Upper lobe of right lung (tissue), 1 donor: ENCODE measurements around the gene OTOF. TPM values are rescaled to one million over a fixed set of nuclear protein-coding genes. Genes with fewer than 3 reads are reported as not detected.

Experiments used
- ATAC-seq: fragments of 200-7000 bp; cut with Tn5 transposase; one replicate; pipeline ENCODE4 v1.9.1; 2020; ENCODE audit warnings: mild to moderate bottlenecking, moderate library complexity
- DNase-seq: peaks from one replicate; pipeline ENCODE4 v3.0.0-alpha.2; 2020
- H3K27ac ChIP-seq: fragments of 200-600 bp; one replicate; pipeline ENCODE4 v1.8.0; 2022
- H3K27me3 ChIP-seq: fragments of 200-600 bp; one replicate; pipeline ENCODE4 v1.8.0; 2022; ENCODE audit warnings: mild to moderate bottlenecking
- H3K36me3 ChIP-seq: fragments of 200-600 bp; one replicate; pipeline ENCODE4 v1.8.0; 2022
- H3K4me1 ChIP-seq: fragments of 200-600 bp; one replicate; pipeline ENCODE4 v1.8.0; 2022
- H3K4me3 ChIP-seq: fragments of 200-600 bp; one replicate; pipeline ENCODE4 v1.8.0; 2022; ENCODE audit warnings: mild to moderate bottlenecking
- H3K9me3 ChIP-seq: fragments of 200-600 bp; one replicate; pipeline ENCODE4 v1.8.0; 2022
- intact Hi-C: fragments of 100-400 bp; cut with DNase I; formaldehyde crosslinking; loops from one replicate; pipeline ENCODE4 v1.11.0; 2022
- total RNA-seq: library from RNA; stranded (reverse); fragmentation: NEBNext Ultra II Directional; extraction: Animal tissue kit (Norgen Biotek cat#: 25700); gene quantifications from one replicate; pipeline ENCODE4 v1.2.1, GENCODE V29; 2021
- TF ChIP-seq, protein P1 (sequence below): fragments of 200-600 bp; IDR thresholded peaks from one replicate; pipeline ENCODE4 v1.8.0; 2022; ENCODE audit warnings: antibody characterized with exemption
- donor health status: DM: no; HTN: yes; CAD: no; lungs with severe emphysema.

OTOF gene
- total RNA-seq, 1 donor from 2014 or later, result 0.69 TPM

DNA sequence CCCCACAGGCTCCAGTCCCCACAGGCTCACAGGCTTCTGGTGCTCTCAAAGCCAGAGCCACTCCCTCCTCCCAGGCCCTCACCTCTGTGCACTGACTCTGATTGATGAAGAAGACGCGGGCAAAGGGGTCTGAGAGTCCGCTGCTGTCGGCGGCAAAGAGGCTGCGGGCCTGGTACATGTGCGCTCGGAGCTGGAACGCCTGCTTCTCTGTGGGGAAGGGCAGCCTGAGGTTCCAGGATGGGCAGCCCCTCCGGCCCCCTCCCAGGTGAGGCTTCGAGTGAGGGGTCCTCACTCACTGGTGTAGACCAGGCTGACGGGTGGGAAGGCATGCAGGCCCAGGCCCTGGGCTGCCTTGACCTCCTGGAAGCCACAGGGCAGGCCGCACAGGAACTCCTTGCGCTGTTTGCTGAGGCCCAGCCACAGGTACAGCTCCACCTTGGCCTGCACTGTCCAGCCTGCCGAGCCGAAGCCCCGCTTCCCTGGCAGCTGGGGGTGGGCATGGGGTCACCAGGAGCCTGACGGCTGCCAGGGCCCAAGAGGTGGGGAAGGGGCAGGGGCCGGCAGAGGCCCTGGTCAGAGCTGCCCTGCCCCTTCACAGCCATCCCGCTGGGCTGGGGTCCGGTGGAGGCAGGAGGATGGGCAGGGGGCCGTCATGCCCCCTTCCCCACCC lies 2.0 kb downstream of the OTOF start:
- TF ChIP-seq, protein P1, sequence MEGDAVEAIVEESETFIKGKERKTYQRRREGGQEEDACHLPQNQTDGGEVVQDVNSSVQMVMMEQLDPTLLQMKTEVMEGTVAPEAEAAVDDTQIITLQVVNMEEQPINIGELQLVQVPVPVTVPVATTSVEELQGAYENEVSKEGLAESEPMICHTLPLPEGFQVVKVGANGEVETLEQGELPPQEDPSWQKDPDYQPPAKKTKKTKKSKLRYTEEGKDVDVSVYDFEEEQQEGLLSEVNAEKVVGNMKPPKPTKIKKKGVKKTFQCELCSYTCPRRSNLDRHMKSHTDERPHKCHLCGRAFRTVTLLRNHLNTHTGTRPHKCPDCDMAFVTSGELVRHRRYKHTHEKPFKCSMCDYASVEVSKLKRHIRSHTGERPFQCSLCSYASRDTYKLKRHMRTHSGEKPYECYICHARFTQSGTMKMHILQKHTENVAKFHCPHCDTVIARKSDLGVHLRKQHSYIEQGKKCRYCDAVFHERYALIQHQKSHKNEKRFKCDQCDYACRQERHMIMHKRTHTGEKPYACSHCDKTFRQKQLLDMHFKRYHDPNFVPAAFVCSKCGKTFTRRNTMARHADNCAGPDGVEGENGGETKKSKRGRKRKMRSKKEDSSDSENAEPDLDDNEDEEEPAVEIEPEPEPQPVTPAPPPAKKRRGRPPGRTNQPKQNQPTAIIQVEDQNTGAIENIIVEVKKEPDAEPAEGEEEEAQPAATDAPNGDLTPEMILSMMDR, result no peak
- DNase-seq, result no peak

DNA sequence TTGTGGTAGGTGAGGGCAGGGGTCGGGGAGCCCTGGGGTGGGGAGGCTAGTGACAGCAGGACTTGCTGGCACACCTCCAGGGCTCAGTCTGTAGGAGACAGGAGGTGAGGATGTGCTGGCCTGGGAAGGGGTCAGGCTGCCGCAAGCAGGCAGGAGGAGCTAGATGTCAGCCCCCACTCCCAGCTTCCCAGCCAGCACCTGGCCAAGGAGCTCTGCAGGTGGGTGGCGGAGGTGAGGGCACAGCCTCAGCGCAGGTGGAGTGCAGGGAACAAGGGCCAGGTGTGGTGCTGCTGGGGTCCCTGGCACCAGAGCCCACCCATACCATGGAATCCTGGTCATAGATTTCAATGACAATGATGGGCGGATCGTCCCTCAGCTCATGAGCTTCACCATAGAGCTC lies 2.9 kb downstream of the OTOF start:
- intact Hi-C loops, result no loop called here
- DNase-seq, result no peak
- Histone ChIP-seq H3K27me3 (no peaks in the 10 kb centered on the region), H3K36me3 (no peaks in the 10 kb centered on the region), H3K9me3 (no peaks in the 10 kb centered on the region), H3K4me3 (no peak overlapping the region), H3K27ac (no peak overlapping the region), H3K4me1 (no peaks in the 10 kb centered on the region)
- TF ChIP-seq, protein P1, result no peak
- ATAC-seq, result no peak

More for the DNA sequence above, 2.0 kb downstream of the OTOF start:
- no peak overlapping the region for H3K27ac ChIP-seq
- ATAC-seq, result no peak
- no peaks in the 10 kb centered on the region for H3K27me3 ChIP-seq
- no peaks in the 10 kb centered on the region for H3K36me3 ChIP-seq
- intact Hi-C loops, result no loop called here
- no peaks in the 10 kb centered on the region for H3K4me1 ChIP-seq
- H3K9me3 ChIP-seq, result no peaks in the 10 kb centered on the region
- no peak overlapping the region for H3K4me3 ChIP-seq

DNA sequence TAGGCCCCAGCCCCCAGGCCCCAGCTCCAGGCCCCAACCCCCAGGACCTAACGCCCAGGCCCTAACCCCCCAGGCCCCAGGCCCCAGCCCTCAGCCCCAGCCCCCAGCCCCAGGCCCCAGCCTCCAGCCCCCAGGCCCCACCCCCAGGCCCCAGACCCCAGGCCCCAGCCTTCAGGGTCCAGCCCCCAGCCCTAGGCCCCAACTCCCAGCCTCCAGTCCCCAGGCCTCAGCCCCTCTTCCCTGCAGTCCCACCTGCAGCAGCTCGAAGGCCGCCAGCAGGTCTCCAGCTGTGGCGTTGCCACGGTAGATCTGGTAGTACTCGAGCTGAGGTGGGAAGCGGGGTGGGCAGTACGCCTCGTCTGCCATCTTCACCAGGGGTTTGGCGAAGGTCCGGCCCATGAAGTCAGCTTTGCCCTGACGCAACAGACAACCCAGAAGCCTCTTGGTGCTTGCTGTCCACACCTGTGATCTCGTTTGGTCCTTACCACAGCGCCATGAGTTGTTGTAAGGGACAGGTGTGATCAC lies 3.6 kb downstream of the OTOF start:
- Histone ChIP-seq H3K27ac (no peak overlapping the region), H3K36me3 (no peaks in the 10 kb centered on the region), H3K4me1 (no peaks in the 10 kb centered on the region), H3K9me3 (no peaks in the 10 kb centered on the region), H3K27me3 (no peaks in the 10 kb centered on the region), H3K4me3 (no peak overlapping the region)
- DNase-seq, result no peak
- no peak for ATAC-seq
- intact Hi-C loops, result no loop called here
- TF ChIP-seq, protein P1, result no peak

DNA sequence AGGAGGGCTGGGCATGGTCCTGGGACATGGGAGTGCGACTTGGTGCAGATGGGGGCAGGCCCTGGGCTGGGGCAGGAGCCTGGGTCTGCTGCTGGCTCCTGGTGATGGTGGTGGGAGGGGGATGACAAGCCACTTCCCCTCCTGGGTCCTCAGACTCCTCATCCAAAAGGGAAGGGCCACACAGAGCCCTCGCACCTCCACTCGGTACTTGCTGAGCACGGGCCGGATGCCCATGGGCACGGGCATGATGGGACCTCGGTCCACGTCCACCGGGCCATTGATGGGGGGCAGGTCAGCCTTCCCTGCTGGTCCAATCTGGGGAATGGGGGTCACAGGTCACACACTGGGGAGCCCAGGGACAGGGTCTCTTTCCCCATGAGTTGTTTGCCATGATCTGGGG lies 4.1 kb downstream of the OTOF start:
- Histone ChIP-seq H3K27me3 (no peaks in the 10 kb centered on the region), H3K27ac (no peak overlapping the region), H3K36me3 (no peaks in the 10 kb centered on the region), H3K4me3 (no peak overlapping the region), H3K9me3 (no peaks in the 10 kb centered on the region), H3K4me1 (no peaks in the 10 kb centered on the region)
- intact Hi-C loops, result no loop called here
- DNase-seq (no peak), ATAC-seq (no peak)
- TF ChIP-seq, protein P1, result no peak

DNA sequence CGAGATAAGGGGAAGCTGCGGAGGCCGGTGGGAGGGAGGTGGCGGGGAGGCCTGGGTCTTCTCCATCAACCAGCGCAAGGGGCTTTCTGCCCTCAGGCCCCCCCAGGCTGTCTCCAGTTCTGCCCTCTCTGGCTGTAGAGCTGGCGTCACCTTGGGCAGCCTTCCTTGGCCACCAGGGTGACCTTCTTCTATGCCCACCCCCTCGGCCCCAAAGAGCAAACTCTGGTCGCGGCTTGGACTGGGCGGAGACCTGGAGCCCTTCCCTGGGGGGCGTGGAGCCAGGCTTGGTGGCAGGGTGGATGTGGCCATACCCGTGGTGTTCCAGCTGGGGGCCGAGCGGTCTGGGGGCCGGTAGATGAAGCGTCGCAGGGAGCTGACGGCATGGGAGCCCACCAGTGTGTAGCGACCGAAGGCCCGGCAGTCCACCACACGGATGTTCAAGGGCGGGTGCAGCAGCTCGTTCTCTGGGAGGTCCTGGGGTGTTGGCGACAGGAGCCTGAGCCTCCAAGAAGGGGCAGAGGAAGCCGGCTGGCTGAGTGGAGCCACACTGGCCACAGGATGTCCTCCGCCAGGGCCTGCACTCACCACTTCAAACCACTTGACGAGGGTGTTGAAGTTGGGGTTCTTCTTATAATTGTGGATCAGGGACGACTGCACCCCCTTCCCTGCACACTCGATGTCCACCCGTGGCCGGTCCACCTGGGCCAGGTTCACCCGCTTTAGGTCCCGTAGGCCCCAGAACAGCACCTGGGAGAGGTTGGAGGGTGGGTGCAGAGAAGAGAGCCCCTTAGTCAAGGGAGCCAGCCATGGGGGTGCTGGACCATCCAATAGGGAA lies 4.9 kb downstream of the OTOF start:
- Histone ChIP-seq H3K4me3 (no peak overlapping the region), H3K4me1 (no peaks in the 10 kb centered on the region), H3K27me3 (no peaks in the 10 kb centered on the region), H3K36me3 (no peaks in the 10 kb centered on the region), H3K27ac (no peak overlapping the region), H3K9me3 (no peaks in the 10 kb centered on the region)
- intact Hi-C loops, result no loop called here
- TF ChIP-seq, protein P1, result no peak
- ATAC-seq (no peak), DNase-seq (no peak)
